Gastrocnemius medialis (tissue), 4 donors: ENCODE data around the gene SLC1A7. TPM values are rescaled to one million over a fixed set of nuclear protein-coding genes. Genes with fewer than 3 reads are reported as not detected.
A peak's percentile ranks its signal among the peaks of the same experiment; 100 is the strongest.

Source experiments
- ATAC-seq, 2 donors: fragments of 150-250 bp; one replicate each; pipeline ENCODE4 v1.9.1; 2016
- DNase-seq, 2 donors: peaks; one replicate each; pipeline ENCODE4 v3.0.0-alpha.2; 2019
- H3K27ac ChIP-seq, 4 donors: fragments of 200-600 bp; sonication (generic); 1 replicate in 1 of 4; 2 replicates in 3 of 4; pipeline ENCODE4 v1.5.1; 2016 to 2018; ENCODE audit warnings: mild to moderate bottlenecking in 2 of 4, moderate library complexity in 1 of 4
- H3K27me3 ChIP-seq, 3 donors: fragments of 200-600 bp; sonication (generic) in 2 of 3; 1 replicate in 1 of 3; 2 replicates in 2 of 3; pipeline versions ENCODE4 v1.5.1 to v1.6.0; 2016 to 2019; ENCODE audit warnings: mild to moderate bottlenecking in 1 of 3, moderate library complexity in 1 of 3
- H3K36me3 ChIP-seq, 2 donors: fragments of 200-600 bp; sonication (generic) in 1 of 2; one replicate each; pipeline ENCODE4 v1.5.1; 2017 to 2018
- H3K4me1 ChIP-seq, 2 donors: fragments of 200-600 bp; sonication (generic) in 1 of 2; one replicate each; pipeline ENCODE4 v1.5.1; 2016 to 2017; ENCODE audit warnings: mild to moderate bottlenecking in 2 of 2
- H3K4me3 ChIP-seq, 4 donors: fragments of 200-600 bp; sonication (generic) in 3 of 4; 1 replicate in 1 of 4; 2 replicates in 3 of 4; pipeline ENCODE4 v1.5.1; 2016 to 2019; ENCODE audit warnings: mild to moderate bottlenecking in 2 of 4
- H3K9me3 ChIP-seq, 3 donors: fragments of 200-600 bp; sonication (generic) in 2 of 3; 1 replicate in 1 of 3; 2 replicates in 2 of 3; pipeline ENCODE4 v1.5.1; 2016 to 2019
- CTCF ChIP-seq, 5 experiments: fragments of 450-650 bp in 3 of 5; fragments of 200-600 bp in 2 of 5; sonication (generic) in 2 of 5; IDR thresholded peaks in 4 of 5; conservative IDR thresholded peaks in 1 of 5; 1 replicate in 4 of 5; 2 replicates in 1 of 5; pipeline ENCODE4 v1.5.1; 2016 to 2019; ENCODE audit warnings: antibody characterized with exemption in 5 of 5, mild to moderate bottlenecking in 3 of 5, moderate library complexity in 3 of 5
- POLR2A ChIP-seq, 2 donors: fragments of 450-650 bp; IDR thresholded peaks; one replicate each; pipeline ENCODE4 v1.6.1; 2017; ENCODE audit warnings: antibody characterized with exemption in 2 of 2, mild to moderate bottlenecking in 2 of 2, moderate library complexity in 2 of 2
- in situ Hi-C, 4 donors: fragments of 200-750 bp; cut with MboI; loops; one replicate each; pipeline versions ENCODE4 v1.15.0 to v1.8.0; 2017; ENCODE audit warnings: low sequenced_read_pairs in 4 of 4
- intact Hi-C: fragments of 100-400 bp; cut with DNase I; formaldehyde crosslinking; loops from one replicate; pipeline ENCODE4 v1.15.1; 2023; ENCODE audit warnings: low total_unique reads
- total RNA-seq, 4 donors: library from RNA; depleted of rRNA; stranded (reverse); fragments of >200 nt; gene quantifications; one replicate each; pipeline versions ENCODE4 v1.1.0 to v1.2.3, GENCODE V29; 2016

Gene SLC1A7
- total RNA-seq, 4 donors from 2014 or later: 0.24 to 1.1 (median 0.25) TPM; not detected in 1

DNA sequence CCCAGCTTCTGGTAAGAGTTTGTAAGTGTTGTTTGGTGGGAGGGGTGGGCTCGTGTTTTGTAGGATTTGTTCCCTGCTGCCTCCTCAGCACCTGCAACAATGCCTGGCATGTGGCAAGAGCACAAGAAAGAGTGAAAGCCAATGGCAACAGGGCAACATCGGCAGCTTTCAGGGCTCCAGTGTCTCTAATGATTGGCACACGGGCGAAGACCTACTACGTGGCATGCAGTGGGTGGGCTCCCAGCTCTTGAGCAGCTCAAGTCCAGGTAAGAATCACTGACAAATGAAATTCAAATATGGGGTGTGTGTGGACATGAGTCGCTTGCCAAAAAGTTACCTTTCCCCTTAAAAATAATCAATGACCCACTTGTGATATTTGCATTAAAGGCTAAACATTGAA is 23.9 kb upstream of the SLC1A7 start:
- no peaks in the 10 kb centered on the region for H3K36me3 ChIP-seq
- intact Hi-C loops (no loop called here), in situ Hi-C loops (no loop called here)
- ATAC-seq: no peak
- TF ChIP-seq CTCF (IDR thresholded peaks at IDR 0.05 in 4 of 5, conservative IDR thresholded peaks at IDR 0.05 in 1 of 5): no peak
- no peak for TF ChIP-seq POLR2A (IDR thresholded peaks at IDR 0.05)
- DNase-seq: no peak
- no peaks in the 10 kb centered on the region for H3K9me3 ChIP-seq
- H3K4me3 ChIP-seq: no peak overlapping the region
- H3K27me3 ChIP-seq: no peaks in the 10 kb centered on the region
- H3K27ac ChIP-seq: no peak overlapping the region
- no peaks in the 10 kb centered on the region for H3K4me1 ChIP-seq

- intact Hi-C loops (no loop called here), in situ Hi-C loops (no loop called here)
- H3K9me3 ChIP-seq: no peaks in the 10 kb centered on the region
- H3K36me3 ChIP-seq: no peaks in the 10 kb centered on the region
- H3K27me3 ChIP-seq: no peaks in the 10 kb centered on the region
- no peak for DNase-seq
- TF ChIP-seq CTCF (IDR thresholded peaks at IDR 0.05 in 4 of 5, conservative IDR thresholded peaks at IDR 0.05 in 1 of 5) (no peak), POLR2A (IDR thresholded peaks at IDR 0.05) (no peak)
- H3K4me3 ChIP-seq: no peak overlapping the region
- peak in 1 of 2 donors; percentile 45 for ATAC-seq
- H3K27ac ChIP-seq: no peak overlapping the region
- H3K4me1 ChIP-seq: no peaks in the 10 kb centered on the region
Observed at GRCh38 chr1:53165408-53165961, 23.0 kb upstream of the SLC1A7 start.

GRCh38 chr1:53163291-53163768 is 20.9 kb upstream of the SLC1A7 start:
- intact Hi-C loops (no loop called here), in situ Hi-C loops (no loop called here)
- H3K4me3 ChIP-seq: no peak overlapping the region
- H3K9me3 ChIP-seq: no peaks in the 10 kb centered on the region
- no peaks in the 10 kb centered on the region for H3K27me3 ChIP-seq
- H3K4me1 ChIP-seq: no peaks in the 10 kb centered on the region
- DNase-seq: no peak
- H3K27ac ChIP-seq: no peak overlapping the region
- no peak for ATAC-seq
- TF ChIP-seq POLR2A (IDR thresholded peaks at IDR 0.05) (no peak), CTCF (IDR thresholded peaks at IDR 0.05 in 4 of 5, conservative IDR thresholded peaks at IDR 0.05 in 1 of 5) (no peak)
- H3K36me3 ChIP-seq: no peaks in the 10 kb centered on the region

DNA sequence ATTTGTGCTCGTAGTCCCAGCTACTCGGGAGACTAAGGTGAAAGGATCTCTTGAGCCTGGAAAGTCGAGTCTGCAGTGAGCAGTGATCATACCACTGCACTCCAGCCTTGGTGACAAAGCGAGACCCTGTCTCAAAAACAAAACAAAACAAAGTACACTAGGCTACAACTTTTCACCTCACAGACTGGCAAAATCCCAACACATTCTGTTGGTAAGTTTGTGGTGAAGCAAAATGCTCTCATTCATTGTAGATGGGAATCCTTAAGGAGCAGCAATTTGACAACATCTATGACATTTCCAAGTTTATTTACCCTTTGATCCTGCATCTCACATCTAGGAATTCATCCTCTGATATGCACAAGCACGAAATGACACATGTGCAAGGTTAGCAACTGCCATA is 20.2 kb upstream of the SLC1A7 start:
- Histone ChIP-seq H3K36me3 (no peaks in the 10 kb centered on the region), H3K27ac (no peak overlapping the region), H3K4me1 (no peaks in the 10 kb centered on the region), H3K9me3 (no peaks in the 10 kb centered on the region), H3K27me3 (no peaks in the 10 kb centered on the region), H3K4me3 (no peak overlapping the region)
- intact Hi-C loops (no loop called here), in situ Hi-C loops (no loop called here)
- ATAC-seq (no peak), DNase-seq (no peak)
- no peak for TF ChIP-seq CTCF (IDR thresholded peaks at IDR 0.05 in 4 of 5, conservative IDR thresholded peaks at IDR 0.05 in 1 of 5)
- TF ChIP-seq POLR2A (IDR thresholded peaks at IDR 0.05): no peak

DNA sequence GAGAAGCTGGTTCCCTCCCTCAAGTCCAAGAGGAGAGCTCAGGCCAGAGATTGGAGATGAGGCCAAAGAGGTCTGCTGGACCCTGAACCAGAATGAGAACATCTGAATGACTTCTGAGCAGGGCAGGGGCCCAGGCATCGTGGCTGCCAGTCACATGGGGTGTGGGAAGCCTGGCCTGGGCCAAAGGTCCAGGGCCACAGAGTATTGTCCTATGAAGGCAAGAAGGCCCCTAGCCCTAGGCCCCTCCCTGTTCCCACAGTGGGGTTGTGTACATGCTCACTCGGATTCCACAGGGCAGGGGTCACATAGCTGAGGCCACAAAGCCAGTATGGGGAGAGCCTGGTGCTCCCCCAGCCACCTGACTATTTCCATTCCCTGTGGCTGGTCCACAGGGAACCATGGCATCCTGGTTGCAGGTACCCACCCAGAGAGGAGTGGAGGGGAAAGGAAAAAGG is 18.5 kb upstream of the SLC1A7 start:
- intact Hi-C loops (no loop called here), in situ Hi-C loops (no loop called here)
- DNase-seq (no peak), ATAC-seq (no peak)
- Histone ChIP-seq H3K36me3 (no peaks in the 10 kb centered on the region), H3K27ac (no peak overlapping the region), H3K27me3 (no peaks in the 10 kb centered on the region), H3K4me1 (no peaks in the 10 kb centered on the region), H3K4me3 (no peak overlapping the region), H3K9me3 (no peaks in the 10 kb centered on the region)
- TF ChIP-seq CTCF (IDR thresholded peaks at IDR 0.05 in 4 of 5, conservative IDR thresholded peaks at IDR 0.05 in 1 of 5) (no peak), POLR2A (IDR thresholded peaks at IDR 0.05) (no peak)
